GM12878 (cell line): Measurements from ENCODE around the gene PDILT. TPM values are rescaled to one million over a fixed set of nuclear protein-coding genes. Genes with fewer than 3 reads are reported as not detected.
"Not testable (repeated sequence)": the region's sequence is repeated elsewhere in the genome, so short reads cannot be mapped to it uniquely, and the experiment has no call there.

Source experiments
- ATAC-seq: fragments of 200-7000 bp; cut with Tn5 transposase; 3 replicates; pipeline ENCODE4 v1.9.1; 2020; ENCODE audit warnings: mild to moderate bottlenecking, moderate library complexity
- BruUV-seq: library from RNA; stranded (reverse); fragments of 400-500 nt; replicated peaks from 2 replicates; lab custom pipeline; 2021; lab: Mats Ljungman, UMichigan
- CTCF ChIA-PET: fragments of 300-600 bp; sonication (Branson Sonifier 250); formaldehyde crosslinking; extraction: SDS; loops from one replicate; lab custom pipeline; 2021; ENCODE audit warnings: inconsistent platforms; lab: Yijun Ruan, JAX
- POLR2A ChIA-PET: fragments of 350-600 bp; formaldehyde crosslinking; extraction: SDS; loops from one replicate; lab custom pipeline; 2021; ENCODE audit warnings: inconsistent platforms; lab: Charles Lee
- RAD21 ChIA-PET: fragments of 300-600 bp; sonication (Branson Sonifier 250); formaldehyde crosslinking; loops from one replicate; lab custom pipeline; 2023; ENCODE audit warnings: antibody characterized with exemption; ENCODE audit not compliant: unreplicated experiment; lab: Charles Lee
- SMC1A ChIA-PET: fragments of 300-600 bp; sonication (Branson Sonifier 250); formaldehyde crosslinking; loops from one replicate; lab custom pipeline; 2023; ENCODE audit not compliant: unreplicated experiment, uncharacterized antibody; lab: Charles Lee
- DNase-seq: peaks from one replicate; pipeline ENCODE4 v3.0.0-alpha.2; 2011; ENCODE audit warnings: low read depth, low spot score
- FAIRE-seq: peaks from 3 replicates; lab custom pipeline; 2011; peaks lifted over from hg19 to GRCh38; lab: Jason Lieb, UNC
- H2AFZ ChIP-seq: 2 replicates; pipeline ENCODE4 v1.6.0; 2011; ENCODE audit warnings: low read depth, low read length, control low read depth; ENCODE audit not compliant: control insufficient read depth
- H3K27ac ChIP-seq: 2 replicates; pipeline ENCODE4 v1.5.1; 2011; ENCODE audit warnings: control low read depth; ENCODE audit not compliant: control insufficient read depth, insufficient read depth
- H3K27me3 ChIP-seq, 2 experiments: replicated peaks in 1 of 2; 2 replicates each; pipeline versions ENCODE4 v1.6.0 to v1.6.1; 2011; ENCODE audit warnings: low read length in 1 of 2; ENCODE audit not compliant: control insufficient read depth in 2 of 2, insufficient read depth in 2 of 2
- H3K36me3 ChIP-seq, 2 experiments: 2 replicates each; pipeline ENCODE4 v1.5.1; 2011; ENCODE audit warnings: low read length in 1 of 2; ENCODE audit not compliant: control insufficient read depth in 2 of 2, insufficient read depth in 2 of 2
- H3K4me1 ChIP-seq: 2 replicates; pipeline ENCODE4 v1.6.1; 2011; ENCODE audit warnings: mild to moderate bottlenecking, low read length, moderate library complexity, mixed read lengths; ENCODE audit not compliant: control insufficient read depth, insufficient read depth
- H3K4me2 ChIP-seq: 2 replicates; pipeline ENCODE4 v1.6.0; 2011; ENCODE audit warnings: control low read depth; ENCODE audit not compliant: control insufficient read depth, insufficient read depth
- H3K4me3 ChIP-seq: fragments of 200-600 bp; sonication (generic); 2 replicates; pipeline ENCODE4 v1.5.1; 2016
- H3K79me2 ChIP-seq: 2 replicates; pipeline ENCODE4 v1.6.0; 2011; ENCODE audit warnings: low read length; ENCODE audit not compliant: control insufficient read depth, insufficient read depth
- H3K9ac ChIP-seq: 2 replicates; pipeline ENCODE4 v1.8.0; 2011; ENCODE audit warnings: low read length, control low read depth, mixed read lengths; ENCODE audit not compliant: control insufficient read depth, insufficient read depth
- H3K9me3 ChIP-seq: replicated peaks from 3 replicates; pipeline ENCODE4 v1.5.1; 2011; ENCODE audit warnings: mild to moderate bottlenecking, low read length; ENCODE audit not compliant: control insufficient read depth, insufficient read depth
- H4K20me1 ChIP-seq: 2 replicates; pipeline ENCODE4 v1.6.0; 2011; ENCODE audit not compliant: control insufficient read depth, insufficient read depth
- DPF2 ChIP-seq: fragments of 450-650 bp; IDR thresholded peaks from 2 replicates; pipeline ENCODE4 v1.6.1; 2017; ENCODE audit warnings: mild to moderate bottlenecking
- SP1 ChIP-seq: IDR thresholded peaks from one replicate; pipeline ENCODE4 v1.6.1; 2011; ENCODE audit warnings: low read depth, low read length
- TCF7 ChIP-seq: IDR thresholded peaks from 2 replicates; pipeline ENCODE4 v1.6.1; 2014; ENCODE audit warnings: antibody characterized with exemption, borderline replicate concordance
- WGBS: methylation state at CpG from one replicate; pipeline ENCODE4 v1.1.6; 2016; ENCODE audit warnings: low lambda C conversion rate; ENCODE audit not compliant: insufficient replicate concordance, insufficient coverage; ENCODE audit errors: missing lambda C conversion rate; 5-methylcytosine and 5-hydroxymethylcytosine counted together
- in situ Hi-C: fragments of 300-500 bp; cut with MboI; formaldehyde crosslinking; loops from 9 replicates; pipeline ENCODE4 v1.14.3; 2018; ENCODE audit warnings: mixed read lengths
- intact Hi-C: fragments of 100-400 bp; cut with micrococcal nuclease; formaldehyde crosslinking; loops from one replicate; pipeline ENCODE4 v1.14.2; 2022; ENCODE audit not compliant: unreplicated experiment
- polyA plus RNA-seq, 11 experiments: library from polyadenylated mRNA; depleted of rRNA in 4 of 11; unstranded in 6 of 11; stranded (reverse) in 5 of 11; fragments of >200 nt; fragmentation: Nextera tagmentation in 4 of 11; fragmentation: Illumina TruSeq in 1 of 11; extraction: Ambion mirVana in 4 of 11; extraction: Trizol in 1 of 11; gene quantifications; 1 replicate in 1 of 11; 2 replicates in 10 of 11; pipeline versions ENCODE4 v1.2.1 to v1.2.3, GENCODE V29; 2011 to 2016; ENCODE audit warnings: inconsistent platforms in 2 of 11, missing spikeins in 2 of 11, low read depth in 1 of 11
- total RNA-seq, 4 experiments: library from RNA; depleted of rRNA in 3 of 4; stranded (reverse); fragments of >200 nt in 3 of 4; fragmentation: Illumina TruSeq in 1 of 4; extraction: Trizol in 1 of 4; gene quantifications; 2 replicates each; pipeline versions ENCODE4 v1.2.1 to v1.2.3, GENCODE V29; 2013 to 2021

Gene PDILT
- total and polyA plus RNA-seq, 10 of the 15 experiments (the other 5 are each of a cell fraction or from before 2014, with no cell fraction given): not detected

DNA sequence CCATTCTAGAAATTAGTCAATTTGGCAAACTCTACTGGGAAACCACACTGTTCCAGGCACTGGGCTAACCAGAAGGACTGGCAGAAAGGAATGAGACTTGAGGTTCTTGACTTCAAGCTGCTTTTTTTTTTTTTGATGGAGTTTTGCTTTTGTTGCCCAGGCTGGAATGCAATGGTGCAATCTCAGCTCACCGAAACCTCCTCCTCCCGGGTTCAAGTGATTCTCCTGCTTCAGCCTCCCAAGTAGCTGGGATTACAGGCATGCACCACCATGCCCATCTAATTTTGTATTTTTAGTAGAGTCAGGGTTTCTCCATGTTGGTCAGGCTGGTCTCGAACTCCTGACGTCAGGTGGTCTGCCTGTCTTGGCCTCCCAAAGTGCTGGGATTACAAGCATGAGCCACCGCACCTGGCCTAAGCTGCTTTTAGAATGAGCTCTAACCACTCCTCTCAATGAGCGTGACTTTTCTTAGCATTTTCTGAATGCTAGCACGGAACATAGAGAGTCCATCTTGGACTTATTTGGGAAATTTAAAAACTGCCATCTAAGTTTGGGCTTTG, 91.9 kb downstream of the PDILT start:
- RAD21 ChIA-PET, BruUV-seq, FAIRE-seq, DNase-seq, H3K4me3 ChIP-seq, H3K9me3 ChIP-seq, in situ Hi-C loops, H3K27me3 ChIP-seq, ATAC-seq, H3K79me2 ChIP-seq, H4K20me1 ChIP-seq, H3K4me1 ChIP-seq, H3K36me3 ChIP-seq, H2AFZ ChIP-seq, POLR2A ChIA-PET, H3K27ac ChIP-seq, H3K4me2 ChIP-seq, H3K9ac ChIP-seq, intact Hi-C loops: not testable (repeated sequence)
- 34% methylated on average over 7 of the region's 7 CpGs for WGBS
- CTCF ChIA-PET: interaction anchor here (3.3 kb wide), 1 partner anchor 12 kb away, joined by 19 read pairs; no protein-coding TSS in a partner anchor
- SMC1A ChIA-PET: interaction anchor here (1.6 kb wide), 1 partner anchor 12 kb away, joined by 4 read pairs; no protein-coding TSS in a partner anchor

GRCh38 chr16:20311548-20311947, 93.0 kb downstream of the PDILT start:
- WGBS: 3% methylated on average over 2 of the region's 2 CpGs
- no peak for DNase-seq
- Histone ChIP-seq H3K79me2 (no peaks in the 10 kb centered on the region), H3K4me3 (no peak overlapping the region), H3K36me3 (no peaks in the 10 kb centered on the region), H3K27ac (no peak overlapping the region), H3K9me3 (no peaks in the 10 kb centered on the region), H3K27me3 (no peaks in the 10 kb centered on the region), H3K4me1 (no peaks in the 10 kb centered on the region), H3K9ac (no peak overlapping the region), H2AFZ (no peak overlapping the region), H4K20me1 (no peaks in the 10 kb centered on the region), H3K4me2 (no peak overlapping the region)
- SMC1A ChIA-PET: interaction anchor here (1.6 kb wide), 1 partner anchor 11 kb away, joined by 4 read pairs; no protein-coding TSS in a partner anchor
- POLR2A ChIA-PET: no interaction called here
- intact Hi-C loops (no loop called here), in situ Hi-C loops (no loop called here)
- RAD21 ChIA-PET: interaction anchor here (1.2 kb wide), 1 partner anchor 11 kb away, joined by 5 read pairs; no protein-coding TSS in a partner anchor
- no peak for FAIRE-seq
- TF ChIP-seq DPF2 (no peak), TCF7 (no peak), SP1 (no peak)
- no TSS peak for BruUV-seq
- CTCF ChIA-PET: interaction anchor here (1.7 to 3.3 kb wide), 2 partner anchors 11 to 404 kb away, joined by 6 to 19 read pairs; no protein-coding TSS in a partner anchor
- no peak for ATAC-seq
